ENCODE data around the gene POLR2M.

DNA sequence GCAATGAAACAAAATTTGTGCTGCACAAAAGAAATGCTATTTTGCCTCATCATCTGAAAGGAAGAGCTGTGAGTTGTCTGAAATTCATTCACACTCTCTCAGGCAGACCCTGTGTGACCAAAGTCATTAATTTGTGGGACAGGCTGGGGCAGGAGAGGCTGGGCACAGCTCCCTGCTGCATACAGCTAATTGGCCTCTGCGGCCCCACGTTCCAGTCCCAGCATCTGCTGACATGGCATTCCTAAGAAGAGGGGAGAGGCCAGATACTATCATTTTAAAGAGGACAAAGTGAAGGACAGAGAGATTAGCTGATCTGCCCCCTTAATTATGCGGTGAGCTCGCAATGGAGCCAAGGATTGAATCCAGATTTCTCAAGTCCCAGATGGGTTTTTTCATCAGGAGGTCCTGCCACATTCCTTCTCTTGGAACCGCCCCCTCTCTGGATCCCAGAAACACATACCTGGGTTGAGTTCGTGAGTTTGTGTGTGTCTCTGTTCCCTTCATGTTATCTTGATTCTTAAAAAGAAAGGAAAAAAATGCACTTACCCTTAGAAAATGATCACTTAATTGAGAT, 25.1 kb downstream of the POLR2M start:
- TF ChIP-seq, protein P1, sequence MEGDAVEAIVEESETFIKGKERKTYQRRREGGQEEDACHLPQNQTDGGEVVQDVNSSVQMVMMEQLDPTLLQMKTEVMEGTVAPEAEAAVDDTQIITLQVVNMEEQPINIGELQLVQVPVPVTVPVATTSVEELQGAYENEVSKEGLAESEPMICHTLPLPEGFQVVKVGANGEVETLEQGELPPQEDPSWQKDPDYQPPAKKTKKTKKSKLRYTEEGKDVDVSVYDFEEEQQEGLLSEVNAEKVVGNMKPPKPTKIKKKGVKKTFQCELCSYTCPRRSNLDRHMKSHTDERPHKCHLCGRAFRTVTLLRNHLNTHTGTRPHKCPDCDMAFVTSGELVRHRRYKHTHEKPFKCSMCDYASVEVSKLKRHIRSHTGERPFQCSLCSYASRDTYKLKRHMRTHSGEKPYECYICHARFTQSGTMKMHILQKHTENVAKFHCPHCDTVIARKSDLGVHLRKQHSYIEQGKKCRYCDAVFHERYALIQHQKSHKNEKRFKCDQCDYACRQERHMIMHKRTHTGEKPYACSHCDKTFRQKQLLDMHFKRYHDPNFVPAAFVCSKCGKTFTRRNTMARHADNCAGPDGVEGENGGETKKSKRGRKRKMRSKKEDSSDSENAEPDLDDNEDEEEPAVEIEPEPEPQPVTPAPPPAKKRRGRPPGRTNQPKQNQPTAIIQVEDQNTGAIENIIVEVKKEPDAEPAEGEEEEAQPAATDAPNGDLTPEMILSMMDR (IDR thresholded peaks at IDR 0.05), result no peak
- TF ChIP-seq POLR2A (IDR thresholded peaks at IDR 0.05), result no peak
